Right atrium auricular region (tissue), 2 donors: ENCODE results near the gene EMP3. TPM values are rescaled to one million over a fixed set of nuclear protein-coding genes. Genes with fewer than 3 reads are reported as not detected.

Experiments
- DNase-seq: peaks from one replicate; pipeline ENCODE4 v3.0.0-alpha.2; 2019; ENCODE audit warnings: low spot score
- H3K27ac ChIP-seq, 2 donors: fragments of 200-600 bp; sonication (generic); 1 replicate in 1 of 2; 2 replicates in 1 of 2; pipeline ENCODE4 v1.5.1; 2016 to 2019
- H3K27me3 ChIP-seq, 2 donors: fragments of 200-600 bp; sonication (generic); one replicate each; pipeline versions ENCODE4 v1.5.1 to v1.6.0; 2017 to 2019
- H3K36me3 ChIP-seq: fragments of 200-600 bp; sonication (generic); one replicate; pipeline ENCODE4 v1.5.1; 2016
- H3K4me1 ChIP-seq, 2 donors: fragments of 200-600 bp; sonication (generic); one replicate each; pipeline versions ENCODE4 v1.5.1 to v1.6.0; 2017 to 2019
- H3K4me3 ChIP-seq, 2 donors: fragments of 200-600 bp; sonication (generic); 1 replicate in 1 of 2; 2 replicates in 1 of 2; pipeline ENCODE4 v1.5.1; 2017 to 2019; ENCODE audit warnings: mild to moderate bottlenecking in 1 of 2, moderate library complexity in 1 of 2
- H3K9me3 ChIP-seq, 2 donors: fragments of 200-600 bp; sonication (generic); one replicate each; pipeline ENCODE4 v1.5.1; 2019
- total RNA-seq, 2 donors: library from RNA; depleted of rRNA; stranded (reverse); fragments of >200 nt; gene quantifications; one replicate each; pipeline ENCODE4 v1.1.0, GENCODE V29; 2016
- TF ChIP-seq, protein P1 (sequence below), 2 donors: fragments of 200-600 bp; sonication (generic); IDR thresholded peaks; one replicate each; pipeline ENCODE4 v1.5.1; 2019; ENCODE audit warnings: antibody characterized with exemption in 2 of 2

EMP3 gene
- total RNA-seq, 2 donors from 2014 or later: 16.9 to 95.9 TPM

DNA sequence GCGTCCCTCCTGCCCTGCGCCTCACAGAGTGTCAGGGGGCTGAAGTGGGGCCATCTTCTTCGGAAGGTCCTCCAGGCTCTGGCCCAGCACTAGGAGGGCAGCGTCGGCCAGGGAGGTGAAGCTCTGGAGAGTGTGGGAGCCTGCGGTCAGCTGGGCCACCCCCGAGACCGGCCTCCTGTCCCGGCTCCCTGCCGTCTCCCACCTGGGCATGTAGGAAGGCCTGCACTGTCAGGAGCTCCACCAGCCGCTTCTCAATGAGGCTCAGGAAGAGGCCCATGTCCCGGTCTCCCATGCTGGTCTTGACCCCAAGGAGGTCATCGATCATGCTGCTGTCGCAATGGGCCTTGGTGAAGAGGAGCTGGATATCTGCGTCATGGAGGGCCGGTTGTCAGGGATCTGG is 27.4 kb upstream of the EMP3 start:
- TF ChIP-seq, protein P1, sequence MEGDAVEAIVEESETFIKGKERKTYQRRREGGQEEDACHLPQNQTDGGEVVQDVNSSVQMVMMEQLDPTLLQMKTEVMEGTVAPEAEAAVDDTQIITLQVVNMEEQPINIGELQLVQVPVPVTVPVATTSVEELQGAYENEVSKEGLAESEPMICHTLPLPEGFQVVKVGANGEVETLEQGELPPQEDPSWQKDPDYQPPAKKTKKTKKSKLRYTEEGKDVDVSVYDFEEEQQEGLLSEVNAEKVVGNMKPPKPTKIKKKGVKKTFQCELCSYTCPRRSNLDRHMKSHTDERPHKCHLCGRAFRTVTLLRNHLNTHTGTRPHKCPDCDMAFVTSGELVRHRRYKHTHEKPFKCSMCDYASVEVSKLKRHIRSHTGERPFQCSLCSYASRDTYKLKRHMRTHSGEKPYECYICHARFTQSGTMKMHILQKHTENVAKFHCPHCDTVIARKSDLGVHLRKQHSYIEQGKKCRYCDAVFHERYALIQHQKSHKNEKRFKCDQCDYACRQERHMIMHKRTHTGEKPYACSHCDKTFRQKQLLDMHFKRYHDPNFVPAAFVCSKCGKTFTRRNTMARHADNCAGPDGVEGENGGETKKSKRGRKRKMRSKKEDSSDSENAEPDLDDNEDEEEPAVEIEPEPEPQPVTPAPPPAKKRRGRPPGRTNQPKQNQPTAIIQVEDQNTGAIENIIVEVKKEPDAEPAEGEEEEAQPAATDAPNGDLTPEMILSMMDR (IDR thresholded peaks at IDR 0.05): no peak
- Histone ChIP-seq H3K4me1 (no peaks in the 10 kb centered on the region), H3K36me3 (no peaks in the 10 kb centered on the region), H3K27me3 (no peaks in the 10 kb centered on the region), H3K4me3 (no peak overlapping the region), H3K9me3 (no peaks in the 10 kb centered on the region), H3K27ac (no peak overlapping the region)
- DNase-seq: no peak

DNA sequence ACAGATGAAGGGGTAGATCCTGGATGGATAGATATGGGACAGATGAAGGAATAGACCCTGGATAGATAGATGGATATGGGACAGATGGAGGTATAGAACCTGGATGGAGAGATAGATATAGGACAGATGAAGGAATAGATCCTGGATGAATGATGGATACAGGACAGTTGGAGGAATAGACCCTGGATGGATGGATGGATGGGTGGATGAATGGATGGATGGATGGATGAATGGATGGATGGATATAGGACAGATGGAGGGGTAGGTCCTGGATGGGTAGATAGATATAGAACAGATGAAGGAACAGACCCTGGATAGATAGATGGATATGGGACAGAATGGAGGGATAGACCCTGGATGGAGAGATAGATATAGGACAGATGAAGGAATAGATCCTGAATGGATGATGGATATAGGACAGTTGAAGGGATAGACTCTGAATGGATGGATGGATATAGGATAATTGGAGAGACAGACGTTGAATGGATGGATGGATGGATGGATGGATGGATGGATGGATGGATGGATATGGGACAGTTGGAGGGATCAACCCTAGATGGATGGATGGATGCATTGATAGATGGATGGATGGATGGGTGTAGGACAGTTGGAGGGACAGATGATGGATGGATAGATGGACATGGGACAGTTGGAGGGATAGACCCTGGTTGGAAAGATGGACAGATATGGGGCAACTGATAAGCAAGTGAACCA is 23.3 kb upstream of the EMP3 start:
- H3K27ac ChIP-seq: no peak overlapping the region
- no peaks in the 10 kb centered on the region for H3K4me1 ChIP-seq
- H3K9me3 ChIP-seq: no peaks in the 10 kb centered on the region
- no peaks in the 10 kb centered on the region for H3K36me3 ChIP-seq
- DNase-seq: no peak
- H3K4me3 ChIP-seq: no peak overlapping the region
- TF ChIP-seq, protein P1 (IDR thresholded peaks at IDR 0.05): no peak
- H3K27me3 ChIP-seq: no peaks in the 10 kb centered on the region

DNA sequence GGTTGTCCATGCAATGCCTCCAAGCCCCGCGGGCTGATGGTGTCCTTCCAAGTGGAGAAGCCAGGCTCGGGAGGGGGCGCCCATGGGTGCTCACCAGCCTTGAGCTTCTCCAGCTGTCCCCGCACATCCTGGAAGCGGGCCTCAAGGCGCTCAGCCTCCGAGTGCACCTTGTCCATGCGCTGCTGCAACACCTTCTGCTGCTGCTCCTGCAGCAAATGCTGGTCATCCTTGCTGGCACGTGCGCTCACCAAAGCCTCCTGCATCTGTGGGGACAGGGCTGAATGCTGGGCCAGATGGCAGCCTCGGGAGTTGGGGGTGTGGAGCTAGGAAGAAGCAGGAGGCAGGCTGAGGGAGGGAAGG is 22.8 kb upstream of the EMP3 start:
- Histone ChIP-seq H3K36me3 (no peaks in the 10 kb centered on the region), H3K4me1 (no peaks in the 10 kb centered on the region), H3K9me3 (no peaks in the 10 kb centered on the region), H3K27ac (no peak overlapping the region), H3K27me3 (no peaks in the 10 kb centered on the region), H3K4me3 (no peak overlapping the region)
- no peak for DNase-seq
- TF ChIP-seq, protein P1 (IDR thresholded peaks at IDR 0.05): no peak

DNA sequence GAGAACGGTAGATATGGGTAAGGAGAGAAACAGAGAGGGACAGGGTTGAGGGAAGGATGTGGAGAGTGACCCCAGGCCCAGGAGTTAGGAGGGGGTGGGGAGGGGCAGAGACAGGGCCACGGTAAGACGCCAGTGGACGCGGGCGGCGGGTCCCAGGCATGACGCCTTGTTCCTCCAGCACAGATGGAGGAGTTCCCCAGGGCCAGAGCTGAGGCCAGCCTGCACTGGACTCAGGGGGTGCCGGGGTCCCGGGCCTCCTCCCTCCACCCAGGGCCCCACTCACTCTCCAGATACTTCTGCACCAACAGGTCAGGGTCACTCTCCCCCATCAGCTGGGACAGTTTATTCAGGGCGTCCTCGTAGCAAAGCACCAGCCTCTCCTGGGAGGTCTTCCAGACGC is 22.0 kb upstream of the EMP3 start:
- no peaks in the 10 kb centered on the region for H3K9me3 ChIP-seq
- no peaks in the 10 kb centered on the region for H3K4me1 ChIP-seq
- no peaks in the 10 kb centered on the region for H3K27me3 ChIP-seq
- H3K4me3 ChIP-seq: no peak overlapping the region
- no peak for DNase-seq
- H3K36me3 ChIP-seq: no peaks in the 10 kb centered on the region
- no peak overlapping the region for H3K27ac ChIP-seq
- TF ChIP-seq, protein P1 (IDR thresholded peaks at IDR 0.05): no peak

DNA sequence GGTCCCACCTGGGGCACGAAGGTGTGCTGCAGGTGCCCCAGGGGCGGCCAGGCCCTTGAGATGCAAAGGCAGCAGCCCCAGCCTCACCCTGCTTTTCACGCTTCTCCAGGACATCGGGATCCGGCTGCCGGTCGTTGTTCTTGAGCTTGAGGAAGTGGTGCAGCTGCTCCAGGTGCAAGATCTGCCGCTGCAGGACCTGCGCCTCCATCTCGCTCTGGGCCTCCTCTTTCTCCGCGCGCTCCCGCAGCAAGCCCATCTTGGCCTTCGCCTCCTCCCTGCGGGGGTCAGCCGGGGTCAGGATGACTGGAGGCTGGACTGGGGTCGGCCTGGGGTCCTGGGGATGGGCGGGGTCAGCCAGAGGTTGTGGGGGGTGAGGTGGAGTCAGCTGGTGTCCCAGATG is 21.5 kb upstream of the EMP3 start:
- DNase-seq: no peak
- TF ChIP-seq, protein P1 (IDR thresholded peaks at IDR 0.05): no peak
- Histone ChIP-seq H3K27ac (no peak overlapping the region), H3K4me1 (peaks cover 0 to 3% of the 10 kb centered on the region in 2 donors), H3K27me3 (no peaks in the 10 kb centered on the region), H3K4me3 (no peak overlapping the region), H3K36me3 (no peaks in the 10 kb centered on the region), H3K9me3 (no peaks in the 10 kb centered on the region)
